ENCODE results near the gene TEX14. TPM values are rescaled to one million over a fixed set of nuclear protein-coding genes. Genes with fewer than 3 reads are reported as not detected.
A peak's percentile ranks its signal among the peaks of the same experiment; 100 is the strongest.

TEX14 gene
- polyA plus RNA-seq, 1 of the 3 experiments (the other 2 are of a cell fraction): 0.02 TPM

- no peaks in the 10 kb centered on the region for H3F3A ChIP-seq (replicated peaks; ENCODE audit: insufficient read depth)
- H3K4me2 ChIP-seq: no peak overlapping the region
- H3K27me3 ChIP-seq (ENCODE audit: insufficient read depth): no peaks in the 10 kb centered on the region
- DNase-seq: peak; percentile 49
- H3K79me2 ChIP-seq (ENCODE audit: insufficient read depth): no peaks in the 10 kb centered on the region
- H3K4me3 ChIP-seq (ENCODE audit: low read depth in 2 of 2, low read length in 1 of 2): no peak overlapping the region; a peak in 1 of 4 replicates
- peaks cover 4 to 19% of the 10 kb centered on the region in 2 experiments for H3K36me3 ChIP-seq (replicated peaks in 1 of 2; ENCODE audit: control insufficient read depth in 1 of 2, insufficient read depth in 2 of 2, low read length in 1 of 2)
- H3K9me2 ChIP-seq: no peaks in the 10 kb centered on the region
- no peaks in the 10 kb centered on the region for H3K4me1 ChIP-seq (ENCODE audit: control insufficient read depth in 1 of 2, insufficient read depth in 2 of 2, low read depth in 1 of 2, low read length in 1 of 2)
- no peak overlapping the region for H3K9ac ChIP-seq
- ChIA-PET CTCF (interaction anchor here (0.5 to 5.8 kb wide), 89 partner anchors 9 to 448 kb away, joined by 3 to 204 read pairs (median 4); partner anchors contain the start of genes PPM1E, RAD51C and TEX14), POLR2A (interaction anchor here (0.6 kb wide), 1 partner anchor 294 kb away, joined by 4 read pairs; no protein-coding TSS in a partner anchor)
- no peak overlapping the region for H2AFZ ChIP-seq (ENCODE audit: low read depth)
- no peak overlapping the region for H3K27ac ChIP-seq (ENCODE audit: low read depth in 2 of 2, low read length in 1 of 2)
- no peaks in the 10 kb centered on the region for H3K9me3 ChIP-seq
- TF ChIP-seq CTCF (IDR thresholded peaks at IDR 0.05) (peak; percentile 99), MXI1 (IDR thresholded peaks at IDR 0.05; ENCODE audit: low read depth, low read length) (no peak), REST (IDR thresholded peaks at IDR 0.05; ENCODE audit: low read depth, low read length) (no peak), RAD21 (IDR thresholded peaks at IDR 0.05; ENCODE audit: low read length) (peak; percentile 97), SMC3 (IDR thresholded peaks at IDR 0.05; ENCODE audit: low read depth, low read length) (peak; percentile 84)
- 53% methylated on average over 4 of the region's 4 CpGs for WGBS (ENCODE audit: low lambda C conversion rate)
- no peaks in the 10 kb centered on the region for H4K20me1 ChIP-seq (ENCODE audit: insufficient read depth)
Measured at GRCh38 chr17:58710948-58711552, 19.2 kb upstream of the TEX14 start.

- Histone ChIP-seq H3K4me1 (ENCODE audit: control insufficient read depth in 1 of 2, insufficient read depth in 2 of 2, low read depth in 1 of 2, low read length in 1 of 2) (no peaks in the 10 kb centered on the region), H3K9me3 (no peaks in the 10 kb centered on the region), H3K4me2 (no peak overlapping the region), H3K27me3 (ENCODE audit: insufficient read depth) (no peaks in the 10 kb centered on the region), H3K9ac (no peak overlapping the region), H3F3A (replicated peaks; ENCODE audit: insufficient read depth) (peaks cover 5% of the 10 kb centered on the region), H3K36me3 (replicated peaks in 1 of 2; ENCODE audit: control insufficient read depth in 1 of 2, insufficient read depth in 2 of 2, low read length in 1 of 2) (peaks cover 4 to 11% of the 10 kb centered on the region in 2 experiments), H3K79me2 (ENCODE audit: insufficient read depth) (no peaks in the 10 kb centered on the region), H4K20me1 (ENCODE audit: insufficient read depth) (no peaks in the 10 kb centered on the region), H3K4me3 (ENCODE audit: low read depth in 2 of 2, low read length in 1 of 2) (no peak overlapping the region), H2AFZ (ENCODE audit: low read depth) (no peak overlapping the region), H3K27ac (ENCODE audit: low read depth in 2 of 2, low read length in 1 of 2) (no peak overlapping the region), H3K9me2 (no peaks in the 10 kb centered on the region)
- ChIA-PET POLR2A (no interaction called here), CTCF (interaction anchor here (0.6 to 2.7 kb wide), 8 partner anchors 12 to 300 kb away, joined by 3 to 22 read pairs (median 4); no protein-coding TSS in a partner anchor)
- 92% methylated on average over 3 of the region's 3 CpGs for WGBS (ENCODE audit: low lambda C conversion rate)
- no peak for DNase-seq
- no peak for TF ChIP-seq RXRA (IDR thresholded peaks at IDR 0.05; ENCODE audit: borderline replicate concordance, low read depth)
Measured at GRCh38 chr17:58706351-58707140, 14.7 kb upstream of the TEX14 start.

Measured in SK-N-SH (cell line).